ENCODE results near the gene BABAM2. TPM values are rescaled to one million over a fixed set of nuclear protein-coding genes. Genes with fewer than 3 reads are reported as not detected.

The BABAM2 gene
- total and polyA plus RNA-seq, 2 of the 4 experiments (the other 2 are of a cell fraction): 20.9 to 23.1 TPM

DNA sequence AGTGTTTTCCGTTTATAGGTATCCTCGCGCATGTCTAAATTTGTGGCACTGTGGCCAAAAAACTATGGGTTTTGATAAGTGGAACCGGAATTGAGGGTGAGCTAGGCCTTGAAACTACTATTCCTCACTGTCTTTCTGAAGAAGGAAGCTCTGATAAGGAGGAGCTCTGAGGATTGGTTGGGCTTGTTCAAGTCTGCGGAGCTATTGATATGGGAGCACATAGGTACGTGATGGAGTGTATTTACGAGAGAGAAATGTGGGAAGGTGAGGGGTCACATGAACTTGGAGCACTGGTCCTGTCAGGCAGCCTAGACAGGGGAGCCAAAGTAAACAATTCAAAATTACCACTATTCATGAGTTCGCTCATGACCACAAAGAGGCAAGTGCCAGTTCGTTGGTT is 131.4 kb downstream of the BABAM2 start:
- in situ Hi-C loops (cut with MboI; ENCODE audit: low sequenced_read_pairs): no loop called here
- Histone ChIP-seq H3K9ac (ENCODE audit: low read depth, low read length) (no peak overlapping the region), H4K91ac (ENCODE audit: insufficient read depth, low read depth, low read length) (no peak overlapping the region), H4K8ac (ENCODE audit: low read depth in 2 of 2, low read length in 2 of 2) (no peak overlapping the region), H3K4me2 (ENCODE audit: low read depth, low read length) (no peak overlapping the region), H3K18ac (ENCODE audit: low read depth, low read length) (no peak overlapping the region), H2BK5ac (ENCODE audit: low read depth, low read length, poor library complexity, severe bottlenecking) (no peak overlapping the region), H3K36me3 (ENCODE audit: control insufficient read depth, insufficient read depth, low read length) (peaks cover 2% of the 10 kb centered on the region; the same call in 1 of the 2 replicates), H3K9me3 (ENCODE audit: control insufficient read depth, insufficient read depth, low read length) (no peaks in the 10 kb centered on the region), H3K14ac (replicated peaks; ENCODE audit: low read depth, low read length) (no peak overlapping the region), H2AK9ac (replicated peaks; ENCODE audit: low read depth, low read length, poor library complexity) (no peak overlapping the region), H4K20me1 (ENCODE audit: insufficient read depth, low read length) (no peaks in the 10 kb centered on the region), H2AK5ac (ENCODE audit: low read depth, low read length) (no peak overlapping the region), H2BK120ac (ENCODE audit: low read depth, low read length) (no peak overlapping the region), H2AFZ (replicated peaks; ENCODE audit: low read length, poor library complexity) (no peak overlapping the region), H3K4me1 (ENCODE audit: control insufficient read depth, insufficient read depth, low read length) (no peaks in the 10 kb centered on the region), H4K5ac (ENCODE audit: low read depth, low read length) (no peak overlapping the region), H3K27ac (ENCODE audit: insufficient read depth, low read length) (no peak overlapping the region), H3K56ac (ENCODE audit: extremely low read depth, insufficient read depth, low read length) (no peak overlapping the region), H3K9me1 (ENCODE audit: insufficient read depth, low read length) (no peaks in the 10 kb centered on the region), H2BK20ac (ENCODE audit: low read depth, low read length) (no peak overlapping the region), H3K27me3 (ENCODE audit: control insufficient read depth, insufficient read depth, low read length) (no peaks in the 10 kb centered on the region), H2BK15ac (ENCODE audit: low read depth, low read length) (no peak overlapping the region), H3K4me3 (ENCODE audit: insufficient read depth, low read depth, low read length) (no peak overlapping the region), H3K4ac (ENCODE audit: low read depth, low read length) (no peak overlapping the region), H3K79me1 (ENCODE audit: low read depth in 1 of 2, low read length in 2 of 2) (peaks cover 0 to 6% of the 10 kb centered on the region in 2 experiments; a peak in 1 of 4 replicates), H3K23ac (ENCODE audit: low read depth, low read length) (no peak overlapping the region)
- ATAC-seq (ENCODE audit: low read depth): no peak
- intact Hi-C loops (cut with micrococcal nuclease): no loop called here
- dilution Hi-C loops (cut with HindIII; ENCODE audit: low sequenced_read_pairs, unreplicated experiment): no loop called here
- TF ChIP-seq, protein P1, sequence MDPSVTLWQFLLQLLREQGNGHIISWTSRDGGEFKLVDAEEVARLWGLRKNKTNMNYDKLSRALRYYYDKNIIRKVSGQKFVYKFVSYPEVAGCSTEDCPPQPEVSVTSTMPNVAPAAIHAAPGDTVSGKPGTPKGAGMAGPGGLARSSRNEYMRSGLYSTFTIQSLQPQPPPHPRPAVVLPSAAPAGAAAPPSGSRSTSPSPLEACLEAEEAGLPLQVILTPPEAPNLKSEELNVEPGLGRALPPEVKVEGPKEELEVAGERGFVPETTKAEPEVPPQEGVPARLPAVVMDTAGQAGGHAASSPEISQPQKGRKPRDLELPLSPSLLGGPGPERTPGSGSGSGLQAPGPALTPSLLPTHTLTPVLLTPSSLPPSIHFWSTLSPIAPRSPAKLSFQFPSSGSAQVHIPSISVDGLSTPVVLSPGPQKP (IDR thresholded peaks at IDR 0.05; ENCODE audit: borderline replicate concordance, low read depth, low read length): no peak
- no peak for TF ChIP-seq RCOR1 (IDR thresholded peaks at IDR 0.05; ENCODE audit: insufficient replicate concordance, low read length)
- WGBS, 2 experiments (ENCODE audit: extremely low coverage in 2 of 2, insufficient read length in 1 of 2): 70% methylated on average over 2 of the region's 9 CpGs; no CpG with 5 or more reads in 1 of the 2 experiments
- BruUV-seq (replicated peaks): no TSS peak
- DNase-seq: no peak
- ChIA-PET CTCF (no interaction called here), POLR2A (ENCODE audit: unreplicated experiment) (no interaction called here)
